Pancreas (tissue), 10 donors: Measurements from ENCODE around the gene RPA1. TPM values are rescaled to one million over a fixed set of nuclear protein-coding genes. Genes with fewer than 3 reads are reported as not detected.

Source experiments
- ATAC-seq, 4 donors: fragments of 200-7000 bp; cut with Tn5 transposase; one replicate each; pipeline versions ENCODE4 v1.8.0 to v1.9.1; 2020; ENCODE audit warnings: mild to moderate bottlenecking in 4 of 4, moderate library complexity in 4 of 4
- DNase-seq, 6 donors: peaks; one replicate each; pipeline ENCODE4 v3.0.0-alpha.2; 2020
- FAIRE-seq: peaks from 2 replicates; lab custom pipeline; 2012; peaks lifted over from hg19 to GRCh38; lab: Jason Lieb, UNC
- H3K27ac ChIP-seq, 4 donors: fragments of 200-600 bp; sonication (generic); 1 replicate in 3 of 4; 2 replicates in 1 of 4; pipeline versions ENCODE4 v1.5.0 to v1.8.0; 2020
- H3K27me3 ChIP-seq, 4 donors: fragments of 200-600 bp; one replicate each; pipeline ENCODE4 v1.8.0; 2021
- H3K36me3 ChIP-seq, 3 donors: fragments of 200-600 bp; sonication (generic) in 1 of 3; one replicate each; pipeline versions ENCODE4 v1.5.0 to v1.8.0; 2020 to 2021
- H3K4me1 ChIP-seq, 3 donors: fragments of 200-600 bp; one replicate each; pipeline ENCODE4 v1.8.0; 2021
- H3K4me3 ChIP-seq, 4 donors: fragments of 200-600 bp; sonication (generic) in 2 of 4; one replicate each; pipeline versions ENCODE4 v1.5.0 to v1.8.0; 2020 to 2021
- H3K9me3 ChIP-seq, 4 donors: fragments of 200-600 bp; one replicate each; pipeline ENCODE4 v1.8.0; 2021
- CTCF ChIP-seq, 4 donors: fragments of 200-600 bp; sonication (generic) in 3 of 4; IDR thresholded peaks; one replicate each; pipeline versions ENCODE4 v1.5.0 to v1.8.0; 2021; ENCODE audit warnings: antibody characterized with exemption in 4 of 4
- WGBS, 2 donors: extraction: QIAGEN DNeasy Blood & Tissue Kit; methylation state at CpG; one replicate each; pipeline ENCODE4 v1.1.7; 2013; 5-methylcytosine and 5-hydroxymethylcytosine counted together
- intact Hi-C, 3 donors: fragments of 100-400 bp; cut with DNase I; formaldehyde crosslinking; loops; one replicate each; pipeline versions ENCODE4 v1.11.1 to v1.14.2; 2022
- polyA plus RNA-seq, 2 donors: library from polyadenylated mRNA; stranded (reverse); fragments of 200-250 nt; gene quantifications; one replicate each; pipeline ENCODE4 v1.2.3, GENCODE V29; 2013
- total RNA-seq, 6 donors: library from RNA; stranded (reverse); fragmentation: NEBNext Ultra II Directional in 4 of 6; extraction: Animal tissue kit (Norgen Biotek cat#: 25700) in 4 of 6; gene quantifications; one replicate each; pipeline versions ENCODE4 v1.2.1 to v1.2.4, GENCODE V29; 2021 to 2023
- donor health status: healthy with polysubstance abuse.
- donor health status: DM: no; HTN: no; CAD: no; lungs with moderate emphysema.
- donor health status: DM: no; HTN: no; CAD: no.
- donor health status: control.
- donor health status: control.
- donor health status: Bipolar disorder and iron deficiency.
- donor health status: DM: yes; HTN: yes; CAD: no.
- donor health status: DM: no; HTN: no; CAD: no.
- donor health status: DM: no; HTN: no; CAD: no.
- donor health status: DM: yes; HTN: yes; CAD: no.

RPA1 gene
- total and polyA plus RNA-seq, 8 donors, result 6.5 to 43.9 (median 36.1) TPM

GRCh38 chr17:1907216-1907631 lies 77.4 kb downstream of the RPA1 start:
- no peak for TF ChIP-seq CTCF (IDR thresholded peaks at IDR 0.05)
- intact Hi-C loops, result loop anchor here in 1 of 3 donors (5.0 kb wide), 2 partner anchors 120 to 135 kb away; partner anchors contain the start of genes OVCA2 and RTN4RL1
- WGBS, 2 donors, result 55 to 63% methylated on average over 17 of the region's 17 CpGs
- Histone ChIP-seq H3K4me1 (peaks cover 0 to 6% (median 0%) of the 10 kb centered on the region in 3 donors), H3K27ac (no peak overlapping the region), H3K27me3 (peaks cover 0 to 17% (median 2%) of the 10 kb centered on the region in 4 donors), H3K9me3 (no peaks in the 10 kb centered on the region), H3K36me3 (no peaks in the 10 kb centered on the region), H3K4me3 (no peak overlapping the region)
- ATAC-seq (peak in 1 of 4 donors; percentile 30), FAIRE-seq (no peak), DNase-seq (peak in 2 of 6 donors; percentile 18 to 55)

- WGBS, 2 donors, result 13 to 14% methylated on average over 49 of the region's 49 CpGs
- peaks cover 0 to 6% (median 0%) of the 10 kb centered on the region in 3 donors for H3K4me1 ChIP-seq
- intact Hi-C loops, result loop anchor here in 1 of 3 donors (5.0 kb wide), 2 partner anchors 119 to 134 kb away; partner anchors contain the start of genes OVCA2 and RTN4RL1
- no peaks in the 10 kb centered on the region for H3K36me3 ChIP-seq
- peaks cover 0 to 17% (median 2%) of the 10 kb centered on the region in 4 donors for H3K27me3 ChIP-seq
- FAIRE-seq (no peak), ATAC-seq (peak; percentile 6 to 55 (median 37)), DNase-seq (peak in 1 of 6 donors; percentile 44)
- TF ChIP-seq CTCF (IDR thresholded peaks at IDR 0.05), result no peak
- peak overlapping the region in 1 of 4 donors; percentile 28 for H3K4me3 ChIP-seq
- H3K9me3 ChIP-seq, result no peaks in the 10 kb centered on the region
- no peak overlapping the region for H3K27ac ChIP-seq
These were observed 78.3 kb downstream of the RPA1 start for GRCh38 chr17:1907909-1908698.

- Histone ChIP-seq H3K9me3 (no peaks in the 10 kb centered on the region), H3K4me1 (peaks cover 0 to 6% (median 0%) of the 10 kb centered on the region in 3 donors), H3K27ac (no peak overlapping the region), H3K36me3 (no peaks in the 10 kb centered on the region), H3K27me3 (peaks cover 0 to 17% (median 2%) of the 10 kb centered on the region in 4 donors), H3K4me3 (peak overlapping the region in 1 of 4 donors; percentile 28)
- DNase-seq (peak in 5 of 6 donors; percentile 46 to 80 (median 63)), ATAC-seq (peak; percentile 87 to 99 (median 96)), FAIRE-seq (no peak)
- intact Hi-C loops, result loop anchor here in 1 of 3 donors (5.0 kb wide), 2 partner anchors 118 to 133 kb away; partner anchors contain the start of genes OVCA2 and RTN4RL1
- peak; percentile 44 to 70 (median 64) for TF ChIP-seq CTCF (IDR thresholded peaks at IDR 0.05)
- 4 to 7% methylated on average over 22 of the region's 22 CpGs for WGBS, 2 donors
These were observed 79.0 kb downstream of the RPA1 start for GRCh38 chr17:1908699-1909309.

GRCh38 chr17:1909985-1910384 lies 80.2 kb downstream of the RPA1 start:
- Histone ChIP-seq H3K4me3 (no peak overlapping the region), H3K27ac (no peak overlapping the region), H3K4me1 (peaks cover 0 to 6% (median 0%) of the 10 kb centered on the region in 3 donors), H3K36me3 (no peaks in the 10 kb centered on the region), H3K27me3 (peaks cover 0 to 17% (median 2%) of the 10 kb centered on the region in 4 donors), H3K9me3 (no peaks in the 10 kb centered on the region)
- no peak for ATAC-seq
- no peak for DNase-seq
- WGBS, 2 donors, result 63 to 72% methylated on average over 3 of the region's 3 CpGs
- no peak for TF ChIP-seq CTCF (IDR thresholded peaks at IDR 0.05)
- intact Hi-C loops, result loop anchor here (5.0 to 10.0 kb wide), 3 partner anchors 117 to 132 kb away; partner anchors contain the start of genes RTN4RL1 (in 2 of the 3), DPH1 (in 1 of the 3) and OVCA2 (in 1 of the 3)
- FAIRE-seq, result no peak
